ENCODE measurements around the gene TF. TPM values are rescaled to one million over a fixed set of nuclear protein-coding genes. Genes with fewer than 3 reads are reported as not detected.

The TF gene
- total and polyA plus RNA-seq, 2 of the 8 experiments (the other 6 are each of a cell fraction or from before 2014, with no cell fraction given), result 0.02 to 0.26 TPM

DNA sequence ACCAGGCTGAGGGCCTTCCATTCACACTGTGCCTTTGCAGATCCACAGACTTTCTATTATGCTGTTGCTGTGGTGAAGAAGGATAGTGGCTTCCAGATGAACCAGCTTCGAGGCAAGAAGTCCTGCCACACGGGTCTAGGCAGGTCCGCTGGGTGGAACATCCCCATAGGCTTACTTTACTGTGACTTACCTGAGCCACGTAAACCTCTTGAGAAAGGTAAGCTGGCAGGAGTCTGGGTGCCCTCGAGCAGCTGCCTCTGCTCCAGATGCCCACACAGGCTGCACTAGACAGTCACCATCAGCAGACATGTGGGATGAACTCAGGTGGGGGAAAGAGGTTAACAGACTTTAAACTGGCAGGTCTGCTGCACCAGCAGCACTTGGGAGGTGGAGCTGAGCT lies 8.3 kb downstream of the TF start (continued):
- TF ChIP-seq EP300 (IDR thresholded peaks at IDR 0.05; ENCODE audit: borderline replicate concordance in 1 of 2, low read depth in 2 of 2, low read length in 2 of 2), result no peak
- TF ChIP-seq RXRA (IDR thresholded peaks at IDR 0.05; ENCODE audit: insufficient read depth, low read depth, low read length), result no peak
- TF ChIP-seq SRF (IDR thresholded peaks at IDR 0.05; ENCODE audit: low read depth, low read length), result no peak
- TF ChIP-seq HDAC6 (IDR thresholded peaks at IDR 0.05; ENCODE audit: low read depth, low read length), result no peak
